Ovary (tissue), 9 donors: ENCODE data around the gene GGA1. TPM values are rescaled to one million over a fixed set of nuclear protein-coding genes. Genes with fewer than 3 reads are reported as not detected.

Experiments used
- DNase-seq, 5 donors: peaks; one replicate each; pipeline ENCODE4 v3.0.0-alpha.2; 2019 to 2020
- H3K27ac ChIP-seq, 2 donors: fragments of 200-600 bp; one replicate each; pipeline versions ENCODE4 v1.5.1 to v1.8.0; 2019 to 2022
- H3K27me3 ChIP-seq: fragments of 200-600 bp; one replicate; pipeline ENCODE4 v1.8.0; 2022
- H3K36me3 ChIP-seq: fragments of 200-600 bp; sonication (generic); one replicate; pipeline ENCODE4 v1.5.1; 2019
- H3K4me1 ChIP-seq: one replicate; pipeline ENCODE4 v1.8.1; 2013; ENCODE audit warnings: mild to moderate bottlenecking, moderate library complexity; ENCODE audit not compliant: insufficient read depth
- H3K4me3 ChIP-seq: fragments of 200-600 bp; sonication (generic); one replicate; pipeline ENCODE4 v1.5.1; 2017
- H3K9me3 ChIP-seq, 2 donors: fragments of 200-600 bp in 1 of 2; sonication (generic) in 1 of 2; one replicate each; pipeline versions ENCODE4 v1.5.1 to v1.8.1; 2013 to 2019; ENCODE audit warnings: mild to moderate bottlenecking in 1 of 2, moderate library complexity in 1 of 2
- EP300 ChIP-seq: sonication (generic); formaldehyde crosslinking; IDR thresholded peaks from one replicate; pipeline ENCODE4 v1.6.1; 2017; ENCODE audit warnings: antibody characterized with exemption
- POLR2A ChIP-seq: fragments of 450-650 bp; IDR thresholded peaks from one replicate; pipeline ENCODE4 v1.6.1; 2017; ENCODE audit warnings: antibody characterized with exemption, mild to moderate bottlenecking, moderate library complexity
- WGBS, 3 donors: extraction: QIAGEN DNeasy Blood & Tissue Kit in 1 of 3; methylation state at CpG; one replicate each; pipeline versions ENCODE4 v1.1.5 to v1.1.7; 2013 to 2017; 5-methylcytosine and 5-hydroxymethylcytosine counted together
- intact Hi-C, 4 donors: fragments of 100-400 bp; cut with DNase I; formaldehyde crosslinking; loops; one replicate each; pipeline versions ENCODE4 v1.11.0 to v1.15.1; 2022 to 2023
- polyA plus RNA-seq, 2 donors: library from polyadenylated mRNA; stranded (reverse); fragments of 200-250 nt in 1 of 2; fragments of 350-450 nt in 1 of 2; fragmentation: Illumina TruSeq in 1 of 2; extraction: RNeasy Lipid Tissue Mini Kit (QIAGEN cat#74804) in 1 of 2; gene quantifications; one replicate each; pipeline ENCODE4 v1.2.3, GENCODE V29; 2013 to 2014
- total RNA-seq, 7 donors: library from RNA; depleted of rRNA in 2 of 7; stranded (reverse); fragments of >200 nt in 2 of 7; fragmentation: NEBNext Ultra II Directional in 3 of 7; extraction: Animal tissue kit (Norgen Biotek cat#: 25700) in 3 of 7; gene quantifications; one replicate each; pipeline versions ENCODE4 v1.1.0 to v1.2.4, GENCODE V29; 2016 to 2023
- TF ChIP-seq, protein P1 (sequence below), 3 donors: fragments of 450-650 bp in 2 of 3; fragments of 200-600 bp in 1 of 3; IDR thresholded peaks; one replicate each; pipeline versions ENCODE4 v1.5.1 to v1.8.0; 2016 to 2022; ENCODE audit warnings: antibody characterized with exemption in 3 of 3, mild to moderate bottlenecking in 1 of 3
- donor health status: DM: no; HTN: no; CAD: no; lungs with moderate emphysema.
- donor health status: DM: no; HTN: no; CAD: no.
- donor health status: Bipolar disorder and iron deficiency.
- donor health status: DM: yes; HTN: yes; CAD: no.
- donor health status: DM: no; HTN: no; CAD: no.
- donor health status: DM: yes; HTN: yes; CAD: no.

The GGA1 gene
- total and polyA plus RNA-seq, 9 donors: 24.1 to 64.7 (median 46.6) TPM

GRCh38 chr22:37639070-37639760, 30.6 kb downstream of the GGA1 start, which contains the start of gene SH3BP1:
TSS of gene SH3BP1 (plus strand) at chr22:37639669. CDS start at chr22:37639788, 119 bp downstream.
- Histone ChIP-seq H3K27ac (peak within 1 kb of the TSS; percentile 59 to 75), H3K36me3 (no peaks in the 10 kb centered on the region), H3K4me3 (peak within 1 kb of the TSS; percentile 47), H3K9me3 (no peaks in the 10 kb centered on the region), H3K4me1 (peaks cover 9% of the 10 kb centered on the region), H3K27me3 (no peaks in the 10 kb centered on the region)
- 6 to 26% (median 9%) methylated on average over 14 to 57 of the region's 57 CpGs for WGBS, 3 donors
- intact Hi-C loops: no loop called here
- DNase-seq: peak in 4 of 5 donors; percentile 60 to 81 (median 68)
- TF ChIP-seq, protein P1, sequence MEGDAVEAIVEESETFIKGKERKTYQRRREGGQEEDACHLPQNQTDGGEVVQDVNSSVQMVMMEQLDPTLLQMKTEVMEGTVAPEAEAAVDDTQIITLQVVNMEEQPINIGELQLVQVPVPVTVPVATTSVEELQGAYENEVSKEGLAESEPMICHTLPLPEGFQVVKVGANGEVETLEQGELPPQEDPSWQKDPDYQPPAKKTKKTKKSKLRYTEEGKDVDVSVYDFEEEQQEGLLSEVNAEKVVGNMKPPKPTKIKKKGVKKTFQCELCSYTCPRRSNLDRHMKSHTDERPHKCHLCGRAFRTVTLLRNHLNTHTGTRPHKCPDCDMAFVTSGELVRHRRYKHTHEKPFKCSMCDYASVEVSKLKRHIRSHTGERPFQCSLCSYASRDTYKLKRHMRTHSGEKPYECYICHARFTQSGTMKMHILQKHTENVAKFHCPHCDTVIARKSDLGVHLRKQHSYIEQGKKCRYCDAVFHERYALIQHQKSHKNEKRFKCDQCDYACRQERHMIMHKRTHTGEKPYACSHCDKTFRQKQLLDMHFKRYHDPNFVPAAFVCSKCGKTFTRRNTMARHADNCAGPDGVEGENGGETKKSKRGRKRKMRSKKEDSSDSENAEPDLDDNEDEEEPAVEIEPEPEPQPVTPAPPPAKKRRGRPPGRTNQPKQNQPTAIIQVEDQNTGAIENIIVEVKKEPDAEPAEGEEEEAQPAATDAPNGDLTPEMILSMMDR (IDR thresholded peaks at IDR 0.05): no peak
- TF ChIP-seq EP300 (no peak), POLR2A (no peak)

DNA sequence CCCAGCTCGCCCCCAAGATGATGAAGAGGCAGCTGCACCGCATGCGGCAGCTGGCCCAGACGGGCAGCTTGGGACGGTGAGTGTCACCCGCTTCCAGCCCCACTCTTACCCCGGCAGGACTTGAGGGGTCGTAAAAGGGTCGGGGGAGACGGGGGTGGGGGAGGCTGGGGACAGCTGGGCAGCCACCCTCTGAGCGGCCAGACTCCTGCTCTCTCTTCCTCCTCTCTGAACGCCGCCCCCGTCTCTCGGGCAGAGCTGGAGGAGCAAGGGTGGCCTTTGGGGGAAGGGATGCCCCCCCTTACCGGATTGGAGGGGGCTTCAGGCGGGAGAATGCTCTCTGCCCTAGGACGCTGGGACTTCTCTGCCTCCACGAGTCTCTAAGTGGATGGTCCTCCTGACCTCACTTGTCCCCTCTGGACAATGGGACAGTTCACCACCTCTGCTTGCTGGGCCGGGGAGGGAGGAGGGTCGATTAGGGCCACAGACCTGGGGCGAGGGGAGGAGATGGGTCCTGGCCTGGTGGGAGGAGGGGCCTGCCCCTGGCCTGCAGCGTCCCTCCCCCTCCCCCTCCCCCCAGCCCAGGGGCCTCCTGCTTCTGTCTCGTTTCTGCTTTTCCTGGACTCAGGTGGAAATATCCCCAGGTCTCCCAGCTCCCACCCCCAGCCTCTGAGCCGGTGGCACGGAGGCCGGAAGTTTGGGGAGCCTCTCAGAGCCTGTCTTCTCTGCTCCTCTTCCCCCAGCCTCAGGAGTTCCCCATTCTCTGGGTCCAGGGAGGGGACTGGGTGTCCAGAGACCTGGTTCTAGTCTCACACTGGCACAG, 31.3 kb downstream of the GGA1 start:
- H3K36me3 ChIP-seq: no peaks in the 10 kb centered on the region
- DNase-seq: peak in 1 of 5 donors; percentile 35
- H3K9me3 ChIP-seq: no peaks in the 10 kb centered on the region
- H3K4me1 ChIP-seq: peaks cover 2% of the 10 kb centered on the region
- 1 to 11% (median 7%) methylated on average over 13 to 27 of the region's 27 CpGs for WGBS, 3 donors
- no peaks in the 10 kb centered on the region for H3K27me3 ChIP-seq
- intact Hi-C loops: loop anchor here (5.0 to 10.0 kb wide), 4 partner anchors 37 to 155 kb away; partner anchors contain the start of gene LGALS1 (in 1 of the 4)
- H3K27ac ChIP-seq: peak overlapping the region; percentile 59 to 75
- H3K4me3 ChIP-seq: peak overlapping the region; percentile 47
- no peak for TF ChIP-seq EP300
- TF ChIP-seq POLR2A: no peak
- TF ChIP-seq, protein P1 (IDR thresholded peaks at IDR 0.05): no peak

GRCh38 chr22:37640591-37641560, 32.2 kb downstream of the GGA1 start:
- TF ChIP-seq, protein P1 (IDR thresholded peaks at IDR 0.05): no peak
- TF ChIP-seq POLR2A (no peak), EP300 (no peak)
- Histone ChIP-seq H3K9me3 (no peaks in the 10 kb centered on the region), H3K27me3 (no peaks in the 10 kb centered on the region), H3K27ac (no peak overlapping the region), H3K4me3 (peak overlapping the region; percentile 47), H3K4me1 (peaks cover 2% of the 10 kb centered on the region), H3K36me3 (no peaks in the 10 kb centered on the region)
- DNase-seq: peak in 2 of 5 donors; percentile 36 to 38
- WGBS, 3 donors: 60 to 72% (median 66%) methylated on average over 15 to 24 of the region's 24 CpGs
- intact Hi-C loops: loop anchor here (5.0 to 10.0 kb wide), 4 partner anchors 36 to 154 kb away; partner anchors contain the start of gene LGALS1 (in 1 of the 4)
